PC-9 (cell line): Measurements from ENCODE around the gene CRELD1.

ENCODE experiments used
- CTCF ChIP-seq: fragments of 200-600 bp; sonication (generic); conservative IDR thresholded peaks from 2 replicates; pipeline ENCODE4 v1.6.1; 2017; ENCODE audit warnings: mixed run types, antibody characterized with exemption, mild to moderate bottlenecking, moderate library complexity
- EZH2 ChIP-seq: fragments of 200-600 bp; sonication (generic); IDR thresholded peaks from 2 replicates; pipeline ENCODE4 v1.8.0; 2017; ENCODE audit warnings: antibody characterized with exemption, low read depth

GRCh38 chr3:9978710-9979305, 45.2 kb downstream of the CRELD1 start:
- TF ChIP-seq EZH2: no peak
- no peak for TF ChIP-seq CTCF
